ENCODE measurements around the gene WDR74. TPM values are rescaled to one million over a fixed set of nuclear protein-coding genes. Genes with fewer than 3 reads are reported as not detected.

Gene WDR74
- total and polyA plus RNA-seq, 9 of the 15 experiments (the other 6 are each of a cell fraction or from before 2014, with no cell fraction given) = 32.7 to 210 (median 114) TPM

- TF ChIP-seq KLF13 (tag; IDR thresholded peaks at IDR 0.05; ENCODE audit: borderline replicate concordance, low read depth) = peak; percentile 68; the same call in 1 of the 2 replicates
- peak; percentile 40 for TF ChIP-seq HCFC1 (IDR thresholded peaks at IDR 0.05; ENCODE audit: low read depth, low read length)
- TF ChIP-seq KLF6 (CRISPR knock-in tag; IDR thresholded peaks at IDR 0.05; ENCODE audit: borderline replicate concordance) = no peak
- no peak for TF ChIP-seq TSHZ1 (CRISPR knock-in tag; IDR thresholded peaks at IDR 0.05)
- 0 out of 2 replicates have a peak, but pooled peaks have one; percentile 80 for TF ChIP-seq HDAC6 (IDR thresholded peaks at IDR 0.05; ENCODE audit: low read depth, low read length)
- TF ChIP-seq, protein P1, sequence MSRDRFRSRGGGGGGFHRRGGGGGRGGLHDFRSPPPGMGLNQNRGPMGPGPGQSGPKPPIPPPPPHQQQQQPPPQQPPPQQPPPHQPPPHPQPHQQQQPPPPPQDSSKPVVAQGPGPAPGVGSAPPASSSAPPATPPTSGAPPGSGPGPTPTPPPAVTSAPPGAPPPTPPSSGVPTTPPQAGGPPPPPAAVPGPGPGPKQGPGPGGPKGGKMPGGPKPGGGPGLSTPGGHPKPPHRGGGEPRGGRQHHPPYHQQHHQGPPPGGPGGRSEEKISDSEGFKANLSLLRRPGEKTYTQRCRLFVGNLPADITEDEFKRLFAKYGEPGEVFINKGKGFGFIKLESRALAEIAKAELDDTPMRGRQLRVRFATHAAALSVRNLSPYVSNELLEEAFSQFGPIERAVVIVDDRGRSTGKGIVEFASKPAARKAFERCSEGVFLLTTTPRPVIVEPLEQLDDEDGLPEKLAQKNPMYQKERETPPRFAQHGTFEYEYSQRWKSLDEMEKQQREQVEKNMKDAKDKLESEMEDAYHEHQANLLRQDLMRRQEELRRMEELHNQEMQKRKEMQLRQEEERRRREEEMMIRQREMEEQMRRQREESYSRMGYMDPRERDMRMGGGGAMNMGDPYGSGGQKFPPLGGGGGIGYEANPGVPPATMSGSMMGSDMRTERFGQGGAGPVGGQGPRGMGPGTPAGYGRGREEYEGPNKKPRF (IDR thresholded peaks at IDR 0.05; ENCODE audit: low read depth, low read length) = no peak
- TF ChIP-seq HOMEZ (CRISPR knock-in tag; IDR thresholded peaks at IDR 0.05) = no peak
- peak; percentile 84 for TF ChIP-seq JUN (IDR thresholded peaks at IDR 0.05; ENCODE audit: borderline replicate concordance, low read depth, low read length)
- peak; percentile 97 for TF ChIP-seq JUN (CRISPR knock-in tag; IDR thresholded peaks at IDR 0.05; ENCODE audit: borderline replicate concordance)
- TF ChIP-seq PTTG1 (tag; IDR thresholded peaks at IDR 0.05; ENCODE audit: low read depth) = no peak
- no peak for TF ChIP-seq DIDO1 (tag; IDR thresholded peaks at IDR 0.05; ENCODE audit: low read depth)
- TF ChIP-seq, protein P2, sequence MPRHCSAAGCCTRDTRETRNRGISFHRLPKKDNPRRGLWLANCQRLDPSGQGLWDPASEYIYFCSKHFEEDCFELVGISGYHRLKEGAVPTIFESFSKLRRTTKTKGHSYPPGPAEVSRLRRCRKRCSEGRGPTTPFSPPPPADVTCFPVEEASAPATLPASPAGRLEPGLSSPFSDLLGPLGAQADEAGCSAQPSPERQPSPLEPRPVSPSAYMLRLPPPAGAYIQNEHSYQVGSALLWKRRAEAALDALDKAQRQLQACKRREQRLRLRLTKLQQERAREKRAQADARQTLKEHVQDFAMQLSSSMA (CRISPR knock-in tag; IDR thresholded peaks at IDR 0.05) = peak; percentile 72; the same call in 1 of the 2 replicates
- peak; percentile 48 for TF ChIP-seq FOXP1 (CRISPR knock-in tag; IDR thresholded peaks at IDR 0.05)
- no peak for TF ChIP-seq WHSC1 (IDR thresholded peaks at IDR 0.05; ENCODE audit: low read length)
- no peak for TF ChIP-seq ZNF140 (CRISPR knock-in tag; IDR thresholded peaks at IDR 0.05)
- TF ChIP-seq MYC (IDR thresholded peaks at IDR 0.05; ENCODE audit: low read depth, low read length) = peak; percentile 100
- TF ChIP-seq MYC (CRISPR knock-in tag; IDR thresholded peaks at IDR 0.05; ENCODE audit: borderline replicate concordance, low read depth) = peak; percentile 87
- TF ChIP-seq ZNF12 (CRISPR knock-in tag; IDR thresholded peaks at IDR 0.05) = no peak
- no peak for TF ChIP-seq PPARD (CRISPR knock-in tag; IDR thresholded peaks at IDR 0.05)
- peak; percentile 90 for TF ChIP-seq MEIS2 (IDR thresholded peaks at IDR 0.05; ENCODE audit: partially characterized antibody)
- no peak for TF ChIP-seq YBX1 (IDR thresholded peaks at IDR 0.05)
Measured at GRCh38 chr11:62855571-62856332, 16.4 kb upstream of the WDR74 start (continued).

Measured in K562 (cell line).